Neuron (in vitro differentiated cells): ENCODE measurements around the gene SLC22A7.

Experiments
- H2AFZ ChIP-seq: one replicate; pipeline ENCODE4 v1.6.1; 2013; ENCODE audit warnings: low read depth, mild to moderate bottlenecking, inconsistent platforms, low read length, moderate library complexity
- H3K27me3 ChIP-seq: one replicate; pipeline ENCODE4 v1.6.1; 2013; ENCODE audit warnings: low read length; ENCODE audit not compliant: insufficient read depth
- H3K36me3 ChIP-seq: one replicate; pipeline ENCODE4 v1.6.1; 2013; ENCODE audit warnings: low read length; ENCODE audit not compliant: insufficient read depth
- H3K4me1 ChIP-seq: one replicate; pipeline ENCODE4 v1.6.1; 2013; ENCODE audit warnings: low read length; ENCODE audit not compliant: insufficient read depth
- H3K4me3 ChIP-seq: 2 replicates; pipeline ENCODE4 v1.5.1; 2013; ENCODE audit warnings: mild to moderate bottlenecking, low read length, moderate library complexity
- H3K9me3 ChIP-seq: one replicate; pipeline ENCODE4 v1.6.1; 2013; ENCODE audit warnings: low read length

Gene SLC22A7

GRCh38 chr6:43297644-43298564 is at the start of gene SLC22A7:
Gene SLC22A7, plus strand, starts transcription at chr6:43298260. Its CDS starts 99 bp downstream, at chr6:43298359.
- no peak within 1 kb of the TSS for H3K4me3 ChIP-seq
- peaks cover 12% of the 10 kb centered on the region for H3K4me1 ChIP-seq
- no peaks in the 10 kb centered on the region for H3K9me3 ChIP-seq
- no peaks in the 10 kb centered on the region for H3K36me3 ChIP-seq
- H2AFZ ChIP-seq: no peak within 1 kb of the TSS
- peaks cover 18% of the 10 kb centered on the region for H3K27me3 ChIP-seq

GRCh38 chr6:43248791-43249190 is 49.3 kb upstream of the SLC22A7 start:
- H3K36me3 ChIP-seq: peaks cover under 1% of the 10 kb centered on the region
- no peak overlapping the region for H3K4me3 ChIP-seq
- no peak overlapping the region for H2AFZ ChIP-seq
- H3K27me3 ChIP-seq: no peaks in the 10 kb centered on the region
- no peaks in the 10 kb centered on the region for H3K9me3 ChIP-seq
- H3K4me1 ChIP-seq: peaks cover 34% of the 10 kb centered on the region

- H3K27me3 ChIP-seq: no peaks in the 10 kb centered on the region
- no peaks in the 10 kb centered on the region for H3K9me3 ChIP-seq
- peaks cover 19% of the 10 kb centered on the region for H3K36me3 ChIP-seq
- H3K4me3 ChIP-seq: no peak overlapping the region
- H3K4me1 ChIP-seq: peaks cover 25% of the 10 kb centered on the region
- no peak overlapping the region for H2AFZ ChIP-seq
Observed at GRCh38 chr6:43250992-43251373, 47.1 kb upstream of the SLC22A7 start.

GRCh38 chr6:43253401-43253800 is 44.7 kb upstream of the SLC22A7 start:
- Histone ChIP-seq H3K27me3 (no peaks in the 10 kb centered on the region), H3K4me1 (peaks cover 13% of the 10 kb centered on the region), H2AFZ (no peak overlapping the region), H3K4me3 (no peak overlapping the region), H3K36me3 (peaks cover 34% of the 10 kb centered on the region), H3K9me3 (no peaks in the 10 kb centered on the region)

- peaks cover 13% of the 10 kb centered on the region for H3K4me1 ChIP-seq
- no peak overlapping the region for H2AFZ ChIP-seq
- H3K36me3 ChIP-seq: peaks cover 40% of the 10 kb centered on the region
- H3K9me3 ChIP-seq: no peaks in the 10 kb centered on the region
- no peaks in the 10 kb centered on the region for H3K27me3 ChIP-seq
- H3K4me3 ChIP-seq: no peak overlapping the region
Observed at GRCh38 chr6:43254138-43254817, 43.8 kb upstream of the SLC22A7 start.

GRCh38 chr6:43254846-43255245 is 43.2 kb upstream of the SLC22A7 start:
- no peak overlapping the region for H3K4me3 ChIP-seq
- no peak overlapping the region for H2AFZ ChIP-seq
- no peaks in the 10 kb centered on the region for H3K27me3 ChIP-seq
- H3K4me1 ChIP-seq: peaks cover 13% of the 10 kb centered on the region
- H3K36me3 ChIP-seq: peaks cover 41% of the 10 kb centered on the region
- H3K9me3 ChIP-seq: no peaks in the 10 kb centered on the region

- H3K36me3 ChIP-seq: peaks cover 41% of the 10 kb centered on the region
- H3K4me1 ChIP-seq: peaks cover 13% of the 10 kb centered on the region
- no peak overlapping the region for H3K4me3 ChIP-seq
- H2AFZ ChIP-seq: no peak overlapping the region
- no peaks in the 10 kb centered on the region for H3K27me3 ChIP-seq
- no peaks in the 10 kb centered on the region for H3K9me3 ChIP-seq
Observed at GRCh38 chr6:43255408-43256054, 42.5 kb upstream of the SLC22A7 start.

GRCh38 chr6:43256670-43257366 is 41.2 kb upstream of the SLC22A7 start:
- Histone ChIP-seq H3K36me3 (peaks cover 41% of the 10 kb centered on the region), H3K9me3 (no peaks in the 10 kb centered on the region), H3K27me3 (no peaks in the 10 kb centered on the region), H3K4me3 (no peak overlapping the region), H2AFZ (no peak overlapping the region), H3K4me1 (peaks cover under 1% of the 10 kb centered on the region)

GRCh38 chr6:43257367-43258145 is 40.5 kb upstream of the SLC22A7 start:
- H3K4me1 ChIP-seq: no peaks in the 10 kb centered on the region
- no peaks in the 10 kb centered on the region for H3K27me3 ChIP-seq
- no peaks in the 10 kb centered on the region for H3K9me3 ChIP-seq
- H3K4me3 ChIP-seq: no peak overlapping the region
- peaks cover 41% of the 10 kb centered on the region for H3K36me3 ChIP-seq
- H2AFZ ChIP-seq: no peak overlapping the region

- Histone ChIP-seq H3K9me3 (no peaks in the 10 kb centered on the region), H3K4me3 (no peak overlapping the region), H2AFZ (no peak overlapping the region), H3K4me1 (no peaks in the 10 kb centered on the region), H3K27me3 (no peaks in the 10 kb centered on the region), H3K36me3 (peaks cover 41% of the 10 kb centered on the region)
Observed at GRCh38 chr6:43258180-43258579, 39.9 kb upstream of the SLC22A7 start.

- Histone ChIP-seq H3K27me3 (no peaks in the 10 kb centered on the region), H3K36me3 (peaks cover 38% of the 10 kb centered on the region), H2AFZ (no peak overlapping the region), H3K9me3 (no peaks in the 10 kb centered on the region), H3K4me1 (no peaks in the 10 kb centered on the region), H3K4me3 (no peak overlapping the region)
Observed at GRCh38 chr6:43258807-43259686, 39.0 kb upstream of the SLC22A7 start.
